Measurements from ENCODE around the gene ZGLP1.

DNA sequence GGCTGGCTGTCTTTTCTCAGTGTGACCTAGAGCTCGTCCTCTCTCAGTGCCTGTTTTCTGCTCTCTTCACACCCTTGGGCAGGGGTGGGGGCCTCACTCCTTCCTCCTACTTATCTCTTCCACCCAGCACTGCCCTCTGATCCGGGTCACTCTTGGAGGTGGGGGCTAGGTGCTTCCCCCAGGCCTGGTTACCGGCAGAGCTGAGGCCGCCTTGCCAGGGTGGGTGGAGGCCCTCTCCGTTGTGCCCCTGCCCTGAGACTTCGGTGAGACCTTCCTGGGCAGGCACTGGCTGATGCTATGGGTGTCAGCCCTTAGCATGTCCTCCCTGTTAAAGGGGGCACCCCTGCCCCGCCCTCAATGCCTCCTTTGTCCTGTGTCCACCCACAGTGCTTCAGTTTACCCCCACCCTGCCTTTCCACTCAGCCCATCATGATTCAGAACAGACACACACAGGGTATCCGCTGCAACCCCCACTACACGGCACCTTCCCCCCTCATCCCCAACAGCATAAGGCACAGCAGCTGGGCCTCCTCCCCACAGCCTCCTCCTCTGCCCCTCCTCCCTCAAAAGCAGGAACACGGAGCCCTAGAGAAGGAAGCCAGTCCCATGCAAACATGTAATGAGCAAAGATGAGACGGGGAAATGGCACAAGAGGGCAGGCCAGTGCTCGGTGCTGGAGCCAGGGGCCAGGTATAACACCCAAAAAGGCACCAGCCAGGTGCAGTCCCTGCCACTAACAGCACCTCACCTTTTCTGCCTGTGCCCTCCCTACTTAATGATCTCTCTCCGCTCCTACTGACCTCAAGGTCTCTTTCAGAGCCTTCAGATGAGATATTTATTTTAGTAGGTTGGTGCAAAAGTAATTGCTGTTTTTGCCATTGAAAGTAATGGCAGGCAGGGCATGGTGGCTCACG, 9.8 kb downstream of the ZGLP1 start:
- no peak for TF ChIP-seq POLR2A (IDR thresholded peaks at IDR 0.05)
- TF ChIP-seq, protein P1, sequence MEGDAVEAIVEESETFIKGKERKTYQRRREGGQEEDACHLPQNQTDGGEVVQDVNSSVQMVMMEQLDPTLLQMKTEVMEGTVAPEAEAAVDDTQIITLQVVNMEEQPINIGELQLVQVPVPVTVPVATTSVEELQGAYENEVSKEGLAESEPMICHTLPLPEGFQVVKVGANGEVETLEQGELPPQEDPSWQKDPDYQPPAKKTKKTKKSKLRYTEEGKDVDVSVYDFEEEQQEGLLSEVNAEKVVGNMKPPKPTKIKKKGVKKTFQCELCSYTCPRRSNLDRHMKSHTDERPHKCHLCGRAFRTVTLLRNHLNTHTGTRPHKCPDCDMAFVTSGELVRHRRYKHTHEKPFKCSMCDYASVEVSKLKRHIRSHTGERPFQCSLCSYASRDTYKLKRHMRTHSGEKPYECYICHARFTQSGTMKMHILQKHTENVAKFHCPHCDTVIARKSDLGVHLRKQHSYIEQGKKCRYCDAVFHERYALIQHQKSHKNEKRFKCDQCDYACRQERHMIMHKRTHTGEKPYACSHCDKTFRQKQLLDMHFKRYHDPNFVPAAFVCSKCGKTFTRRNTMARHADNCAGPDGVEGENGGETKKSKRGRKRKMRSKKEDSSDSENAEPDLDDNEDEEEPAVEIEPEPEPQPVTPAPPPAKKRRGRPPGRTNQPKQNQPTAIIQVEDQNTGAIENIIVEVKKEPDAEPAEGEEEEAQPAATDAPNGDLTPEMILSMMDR (IDR thresholded peaks at IDR 0.05) = no peak
